SU-DHL-6 (cell line): ENCODE measurements around the gene FAM117A.

Experiments used
- H2AFZ ChIP-seq: fragments of 200-600 bp; sonication (generic); 2 replicates; pipeline ENCODE4 v1.6.1; 2014; ENCODE audit warnings: low read depth, mild to moderate bottlenecking, moderate library complexity, mixed read lengths, antibody characterized with exemption, low read length; ENCODE audit not compliant: severe bottlenecking
- H3F3A ChIP-seq: fragments of 200-600 bp; shearing (Covaris generic); 2 replicates; pipeline ENCODE4 v1.6.0; 2016; ENCODE audit warnings: antibody characterized with exemption, mild to moderate bottlenecking; ENCODE audit not compliant: insufficient read depth
- H3K27ac ChIP-seq: fragments of 200-600 bp; sonication (generic); 2 replicates; pipeline ENCODE4 v1.5.1; 2016; ENCODE audit warnings: low read depth, mild to moderate bottlenecking, low read length, moderate library complexity, mixed read lengths
- H3K27me3 ChIP-seq: fragments of 200-600 bp; sonication (generic), shearing (Covaris generic); 2 replicates; pipeline ENCODE4 v1.6.0; 2014; ENCODE audit warnings: mild to moderate bottlenecking, low read length
- H3K36me3 ChIP-seq: fragments of 200-600 bp; sonication (generic); 2 replicates; pipeline ENCODE4 v1.6.1; 2014; ENCODE audit warnings: mild to moderate bottlenecking, low read length, mixed read lengths
- H3K4me2 ChIP-seq: fragments of 300-600, 200-600 bp; shearing (Covaris generic), sonication (generic); 2 replicates; pipeline ENCODE4 v1.6.0; 2014; ENCODE audit warnings: low read length, low read depth, mild to moderate bottlenecking; ENCODE audit not compliant: poor library complexity, severe bottlenecking
- H3K4me3 ChIP-seq: fragments of 200-600 bp; sonication (generic); 2 replicates; pipeline ENCODE4 v1.5.1; 2014; ENCODE audit warnings: antibody characterized with exemption, low read length, mild to moderate bottlenecking, mixed read lengths; ENCODE audit not compliant: insufficient read depth, poor library complexity, severe bottlenecking
- H3K79me2 ChIP-seq: fragments of 200-600 bp; sonication (generic); 2 replicates; pipeline ENCODE4 v1.6.1; 2014; ENCODE audit warnings: mild to moderate bottlenecking, low read length, moderate library complexity; ENCODE audit not compliant: insufficient read depth
- H3K9ac ChIP-seq: fragments of 200-600 bp; sonication (generic); 2 replicates; pipeline ENCODE4 v1.7.0; 2014; ENCODE audit warnings: mild to moderate bottlenecking, low read length
- H3K9me2 ChIP-seq: fragments of 200-600 bp; sonication (generic); replicated peaks from 2 replicates; pipeline ENCODE4 v1.6.1; 2014; ENCODE audit warnings: low read length; ENCODE audit not compliant: insufficient read depth
- H3K9me3 ChIP-seq: fragments of 200-600 bp; sonication (generic); 2 replicates; pipeline ENCODE4 v1.6.1; 2014; ENCODE audit warnings: low read length, mixed read lengths; ENCODE audit not compliant: insufficient read depth
- H4K20me1 ChIP-seq: fragments of 200-600 bp; sonication (generic); 2 replicates; pipeline ENCODE4 v1.6.1; 2014; ENCODE audit warnings: low read depth, mild to moderate bottlenecking, antibody characterized with exemption, low read length, moderate library complexity, mixed read lengths
- CTCF ChIP-seq: fragments of 200-600 bp; sonication (generic); IDR thresholded peaks from one replicate; pipeline ENCODE4 v1.5.1; 2017; ENCODE audit warnings: antibody characterized with exemption, mild to moderate bottlenecking, low read length, moderate library complexity; ENCODE audit not compliant: insufficient read depth, poor library complexity, severe bottlenecking
- EZH2phosphoT487 ChIP-seq: fragments of 200-600 bp; sonication (generic), shearing (Covaris generic); conservative IDR thresholded peaks from 2 replicates; pipeline ENCODE4 v1.6.1; 2018; ENCODE audit warnings: mild to moderate bottlenecking, antibody characterized with exemption, low read length, moderate library complexity, mixed read lengths

The FAM117A gene

DNA sequence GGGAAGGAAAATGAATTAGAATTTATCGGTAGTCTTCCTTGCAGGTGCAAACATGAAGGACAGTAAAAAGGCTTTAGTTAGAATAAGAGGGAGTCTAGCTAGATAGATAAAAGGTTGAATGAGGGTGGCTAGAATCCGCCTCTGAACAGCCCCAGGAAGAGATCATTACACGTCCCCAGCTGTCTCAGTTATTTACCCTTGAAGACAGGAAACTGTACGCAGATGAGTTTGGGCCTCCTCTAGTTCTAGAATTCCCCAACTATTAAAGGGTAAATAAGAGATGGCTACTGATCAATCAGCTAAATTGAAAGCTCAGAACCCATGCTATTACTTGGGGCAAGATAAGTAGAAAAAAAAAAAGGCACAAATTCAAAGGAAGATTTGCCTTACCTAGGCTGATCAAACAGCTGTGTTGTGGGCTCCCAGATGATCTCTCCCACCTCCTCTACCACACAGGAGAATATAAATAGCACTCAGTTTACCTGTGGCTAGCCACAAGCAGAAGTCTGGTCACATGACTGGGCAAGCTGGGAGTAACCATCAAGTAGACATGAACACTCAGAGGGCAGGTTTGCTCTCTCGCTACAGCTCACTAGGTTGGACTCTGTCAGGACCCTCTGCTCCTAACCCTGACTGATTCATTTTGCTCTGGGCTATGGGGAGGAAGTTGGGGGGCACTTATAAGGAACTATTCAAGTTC lies 17.0 kb downstream of the FAM117A start:
- no peak overlapping the region for H2AFZ ChIP-seq
- H3K9me2 ChIP-seq: no peaks in the 10 kb centered on the region
- peaks cover 7% of the 10 kb centered on the region for H3F3A ChIP-seq
- peak overlapping the region; percentile 41 for H3K4me2 ChIP-seq
- H4K20me1 ChIP-seq: no peaks in the 10 kb centered on the region
- H3K27ac ChIP-seq: peak overlapping the region; percentile 3; the same call in 1 of the 2 replicates
- no peaks in the 10 kb centered on the region for H3K27me3 ChIP-seq
- TF ChIP-seq CTCF (no peak), EZH2phosphoT487 (no peak)
- H3K4me3 ChIP-seq: peak overlapping the region; percentile 5
- H3K36me3 ChIP-seq: no peaks in the 10 kb centered on the region
- no peaks in the 10 kb centered on the region for H3K9me3 ChIP-seq
- no peaks in the 10 kb centered on the region for H3K79me2 ChIP-seq
- H3K9ac ChIP-seq: no peak overlapping the region

- H3F3A ChIP-seq: peaks cover 7% of the 10 kb centered on the region
- no peaks in the 10 kb centered on the region for H3K9me2 ChIP-seq
- H2AFZ ChIP-seq: no peak overlapping the region
- no peak overlapping the region for H3K9ac ChIP-seq
- no peaks in the 10 kb centered on the region for H3K9me3 ChIP-seq
- H3K27me3 ChIP-seq: no peaks in the 10 kb centered on the region
- H3K4me3 ChIP-seq: no peak overlapping the region
- no peak overlapping the region for H3K27ac ChIP-seq
- no peaks in the 10 kb centered on the region for H4K20me1 ChIP-seq
- TF ChIP-seq CTCF (no peak), EZH2phosphoT487 (no peak)
- no peaks in the 10 kb centered on the region for H3K36me3 ChIP-seq
- H3K79me2 ChIP-seq: no peaks in the 10 kb centered on the region
- H3K4me2 ChIP-seq: no peak overlapping the region
Observed at GRCh38 chr17:49745175-49746139, 18.5 kb downstream of the FAM117A start.

DNA sequence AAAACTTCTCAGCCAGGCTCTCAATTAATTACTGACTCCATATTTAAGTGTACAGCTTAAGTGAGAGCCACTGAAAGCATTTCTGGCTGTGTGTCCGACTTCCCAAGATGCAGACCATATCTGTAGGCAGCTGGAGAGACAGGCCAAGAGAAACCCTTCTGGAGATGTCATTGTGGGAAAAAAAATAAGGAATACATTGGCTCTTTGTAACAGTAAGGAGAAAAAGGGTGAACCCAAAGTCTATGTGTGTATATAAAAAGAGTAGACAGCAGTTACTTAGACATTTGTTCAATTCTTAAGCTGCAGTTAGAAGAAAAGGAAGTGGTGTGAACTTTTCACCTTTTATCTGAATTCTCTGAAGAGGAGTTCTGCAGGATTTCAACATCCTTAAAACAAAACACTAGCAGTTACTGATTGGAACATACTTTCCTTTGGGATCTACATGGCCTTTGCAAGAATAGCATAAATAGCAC lies 21.7 kb downstream of the FAM117A start:
- no peaks in the 10 kb centered on the region for H3K79me2 ChIP-seq
- no peaks in the 10 kb centered on the region for H4K20me1 ChIP-seq
- no peak overlapping the region for H3K9ac ChIP-seq
- no peaks in the 10 kb centered on the region for H3K9me2 ChIP-seq
- H3K4me3 ChIP-seq: no peak overlapping the region
- no peaks in the 10 kb centered on the region for H3K36me3 ChIP-seq
- no peaks in the 10 kb centered on the region for H3K27me3 ChIP-seq
- H3K4me2 ChIP-seq: no peak overlapping the region
- H3K9me3 ChIP-seq: no peaks in the 10 kb centered on the region
- H3K27ac ChIP-seq: no peak overlapping the region
- no peak for TF ChIP-seq EZH2phosphoT487
- no peak for TF ChIP-seq CTCF
- peaks cover 3% of the 10 kb centered on the region; the same call in 1 of the 2 replicates for H3F3A ChIP-seq
- H2AFZ ChIP-seq: no peak overlapping the region
